Measurements from ENCODE around the gene BMF.

The BMF gene

GRCh38 chr15:40110866-40111550, 2.3 kb upstream of the BMF start:
- Histone ChIP-seq H3K27me3 (ENCODE audit: control insufficient read depth in 1 of 2, insufficient read depth in 1 of 2, low read length in 2 of 2) (peaks cover 3 to 35% of the 10 kb centered on the region in 2 experiments), H3K79me1 (replicated peaks; ENCODE audit: low read length, poor library complexity, severe bottlenecking) (peaks cover 4% of the 10 kb centered on the region), H4K91ac (ENCODE audit: low read length) (no peak overlapping the region), H3K14ac (ENCODE audit: low read length in 2 of 2) (peak overlapping the region in 1 of 2 experiments; percentile 69), H2BK5ac (ENCODE audit: low read depth, low read length, poor library complexity, severe bottlenecking) (no peak overlapping the region), H3K4me1 (ENCODE audit: control insufficient read depth, insufficient read depth, low read depth, low read length) (peaks cover 25% of the 10 kb centered on the region), H2AK5ac (ENCODE audit: low read length, severe bottlenecking) (no peak overlapping the region), H2AFZ (ENCODE audit: low read depth, low read length) (no peak overlapping the region), H3K36me3 (ENCODE audit: control insufficient read depth in 1 of 2, insufficient read depth in 2 of 2, low read depth in 1 of 2, low read length in 2 of 2) (peaks cover 0 to under 1% of the 10 kb centered on the region in 2 experiments), H3K9me3 (ENCODE audit: control insufficient read depth, low read length) (no peaks in the 10 kb centered on the region), H2BK12ac (ENCODE audit: low read length in 2 of 2) (no peak overlapping the region), H3K4ac (ENCODE audit: low read depth in 1 of 2, low read length in 2 of 2) (no peak overlapping the region), H2BK15ac (ENCODE audit: low read depth, poor library complexity, severe bottlenecking) (no peak overlapping the region), H3K4me3 (ENCODE audit: insufficient read depth in 1 of 2, low read depth in 1 of 2, low read length in 2 of 2) (no peak overlapping the region), H4K8ac (ENCODE audit: low read length) (no peak overlapping the region), H2BK120ac (ENCODE audit: low read depth, low read length) (no peak overlapping the region), H3K9ac (ENCODE audit: low read length) (no peak overlapping the region), H3K23ac (ENCODE audit: low read length in 2 of 2) (no peak overlapping the region), H3K4me2 (ENCODE audit: low read length, poor library complexity, severe bottlenecking) (no peak overlapping the region), H3K27ac (ENCODE audit: low read length, poor library complexity, severe bottlenecking) (no peak overlapping the region), H3K18ac (ENCODE audit: low read depth in 1 of 2, low read length in 2 of 2) (no peak overlapping the region)
- DNase-seq: no peak
- 89% methylated on average over 9 of the region's 9 CpGs for WGBS

GRCh38 chr15:40108061-40108854, 421 bp downstream of the BMF start:
- H3K14ac ChIP-seq (ENCODE audit: low read length in 2 of 2): peak overlapping the region in 1 of 2 experiments; percentile 93
- H4K91ac ChIP-seq (ENCODE audit: low read length): peak overlapping the region; percentile 74
- no peak overlapping the region for H2AK5ac ChIP-seq (ENCODE audit: low read length, severe bottlenecking)
- H3K9me3 ChIP-seq (ENCODE audit: control insufficient read depth, low read length): no peaks in the 10 kb centered on the region
- peak overlapping the region; percentile 81 to 93 for H3K4me3 ChIP-seq (ENCODE audit: insufficient read depth in 1 of 2, low read depth in 1 of 2, low read length in 2 of 2)
- WGBS: under 1% methylated on average over 47 of the region's 47 CpGs
- peak overlapping the region; percentile 82 for H3K9ac ChIP-seq (ENCODE audit: low read length)
- H4K8ac ChIP-seq (ENCODE audit: low read length): peak overlapping the region; percentile 16
- H3K4me1 ChIP-seq (ENCODE audit: control insufficient read depth, insufficient read depth, low read depth, low read length): peaks cover 43% of the 10 kb centered on the region
- H2BK120ac ChIP-seq (ENCODE audit: low read depth, low read length): peak overlapping the region; percentile 75
- H3K36me3 ChIP-seq (ENCODE audit: control insufficient read depth in 1 of 2, insufficient read depth in 2 of 2, low read depth in 1 of 2, low read length in 2 of 2): peaks cover 0 to 16% of the 10 kb centered on the region in 2 experiments
- peak overlapping the region; percentile 6 to 84 for H3K18ac ChIP-seq (ENCODE audit: low read depth in 1 of 2, low read length in 2 of 2)
- H2BK12ac ChIP-seq (ENCODE audit: low read length in 2 of 2): peak overlapping the region in 1 of 2 experiments; percentile 80
- peaks cover 3 to 30% of the 10 kb centered on the region in 2 experiments for H3K27me3 ChIP-seq (ENCODE audit: control insufficient read depth in 1 of 2, insufficient read depth in 1 of 2, low read length in 2 of 2)
- peak overlapping the region; percentile 90 for H2BK15ac ChIP-seq (ENCODE audit: low read depth, poor library complexity, severe bottlenecking)
- peak overlapping the region; percentile 2 for H3K27ac ChIP-seq (ENCODE audit: low read length, poor library complexity, severe bottlenecking)
- H3K79me1 ChIP-seq (replicated peaks; ENCODE audit: low read length, poor library complexity, severe bottlenecking): peaks cover 12% of the 10 kb centered on the region
- H2BK5ac ChIP-seq (ENCODE audit: low read depth, low read length, poor library complexity, severe bottlenecking): no peak overlapping the region
- peak overlapping the region; percentile 47 for H2AFZ ChIP-seq (ENCODE audit: low read depth, low read length)
- peak; percentile 71 for DNase-seq
- peak overlapping the region in 1 of 2 experiments; percentile 14 for H3K23ac ChIP-seq (ENCODE audit: low read length in 2 of 2)
- peak overlapping the region; percentile 73 for H3K4me2 ChIP-seq (ENCODE audit: low read length, poor library complexity, severe bottlenecking)
- peak overlapping the region; percentile 34 to 40 for H3K4ac ChIP-seq (ENCODE audit: low read depth in 1 of 2, low read length in 2 of 2)

- Histone ChIP-seq H3K27ac (ENCODE audit: low read length, poor library complexity, severe bottlenecking) (no peak overlapping the region), H3K23ac (ENCODE audit: low read length in 2 of 2) (no peak overlapping the region), H4K91ac (ENCODE audit: low read length) (no peak overlapping the region), H3K27me3 (ENCODE audit: control insufficient read depth in 1 of 2, insufficient read depth in 1 of 2, low read length in 2 of 2) (peaks cover 0 to 15% of the 10 kb centered on the region in 2 experiments), H3K4me1 (ENCODE audit: control insufficient read depth, insufficient read depth, low read depth, low read length) (peaks cover 53% of the 10 kb centered on the region), H3K4me3 (ENCODE audit: insufficient read depth in 1 of 2, low read depth in 1 of 2, low read length in 2 of 2) (peak overlapping the region in 1 of 2 experiments; percentile 36), H3K14ac (ENCODE audit: low read length in 2 of 2) (peak overlapping the region in 1 of 2 experiments; percentile 39), H2BK120ac (ENCODE audit: low read depth, low read length) (no peak overlapping the region), H3K9ac (ENCODE audit: low read length) (no peak overlapping the region), H2BK5ac (ENCODE audit: low read depth, low read length, poor library complexity, severe bottlenecking) (no peak overlapping the region), H4K8ac (ENCODE audit: low read length) (peak overlapping the region; percentile 8), H2BK15ac (ENCODE audit: low read depth, poor library complexity, severe bottlenecking) (no peak overlapping the region), H3K36me3 (ENCODE audit: control insufficient read depth in 1 of 2, insufficient read depth in 2 of 2, low read depth in 1 of 2, low read length in 2 of 2) (peaks cover 0 to 19% of the 10 kb centered on the region in 2 experiments), H2AK5ac (ENCODE audit: low read length, severe bottlenecking) (no peak overlapping the region), H3K18ac (ENCODE audit: low read depth in 1 of 2, low read length in 2 of 2) (peak overlapping the region in 1 of 2 experiments; percentile 73), H2AFZ (ENCODE audit: low read depth, low read length) (no peak overlapping the region), H3K79me1 (replicated peaks; ENCODE audit: low read length, poor library complexity, severe bottlenecking) (peaks cover 14% of the 10 kb centered on the region), H2BK12ac (ENCODE audit: low read length in 2 of 2) (peak overlapping the region; percentile 3 to 86), H3K4me2 (ENCODE audit: low read length, poor library complexity, severe bottlenecking) (peak overlapping the region; percentile 25), H3K9me3 (ENCODE audit: control insufficient read depth, low read length) (no peaks in the 10 kb centered on the region), H3K4ac (ENCODE audit: low read depth in 1 of 2, low read length in 2 of 2) (peak overlapping the region in 1 of 2 experiments; percentile 34)
- WGBS: 32% methylated on average over 5 of the region's 8 CpGs
- DNase-seq: peak; percentile 89
Measured at GRCh38 chr15:40106203-40107161, 2.2 kb downstream of the BMF start.
